Neural progenitor cell (in vitro differentiated cells): ENCODE results near the gene MAPRE3. TPM values are rescaled to one million over a fixed set of nuclear protein-coding genes. Genes with fewer than 3 reads are reported as not detected.
A peak's percentile ranks its signal among the peaks of the same experiment; 100 is the strongest.

Source experiments
- DNase-seq: peaks from one replicate; pipeline ENCODE4 v3.0.0-alpha.2; 2016; ENCODE audit warnings: low spot score
- H2AFZ ChIP-seq: fragments of 200-600 bp; sonication (generic); replicated peaks from 2 replicates; pipeline ENCODE4 v1.6.1; 2016; ENCODE audit warnings: antibody characterized with exemption
- H3F3A ChIP-seq: fragments of 200-600 bp; sonication (generic); 2 replicates; pipeline ENCODE4 v1.6.1; 2016; ENCODE audit warnings: antibody characterized with exemption, low read depth
- H3K27ac ChIP-seq: fragments of 200-600 bp; sonication (generic); 2 replicates; pipeline ENCODE4 v1.5.1; 2016; ENCODE audit warnings: mild to moderate bottlenecking
- H3K27me3 ChIP-seq: fragments of 200-600 bp; sonication (generic); 2 replicates; pipeline ENCODE4 v1.6.1; 2016; ENCODE audit warnings: mild to moderate bottlenecking, moderate library complexity
- H3K36me3 ChIP-seq: fragments of 200-600 bp; sonication (generic); 2 replicates; pipeline ENCODE4 v1.5.1; 2016
- H3K4me1 ChIP-seq: fragments of 200-600 bp; sonication (generic); 2 replicates; pipeline ENCODE4 v1.6.1; 2016; ENCODE audit warnings: mixed run types
- H3K4me2 ChIP-seq: fragments of 200-600 bp; sonication (generic); 2 replicates; pipeline ENCODE4 v1.6.1; 2016
- H3K4me3 ChIP-seq: fragments of 200-600 bp; sonication (generic); 2 replicates; pipeline ENCODE4 v1.5.1; 2016
- H3K79me2 ChIP-seq: fragments of 200-600 bp; sonication (generic); 2 replicates; pipeline ENCODE4 v1.6.1; 2016; ENCODE audit warnings: low read depth
- H3K9ac ChIP-seq: fragments of 200-600 bp; sonication (generic); 2 replicates; pipeline ENCODE4 v1.6.1; 2016
- H3K9me3 ChIP-seq: fragments of 200-600 bp; sonication (generic); 2 replicates; pipeline ENCODE4 v1.5.1; 2016; ENCODE audit warnings: low read depth
- H4K20me1 ChIP-seq: fragments of 200-600 bp; sonication (generic); 2 replicates; pipeline ENCODE4 v1.6.1; 2016; ENCODE audit warnings: low read depth
- H3K27ac Mint-ChIP-seq: 3 replicates; pipeline ENCODE4 v1.8.0; 2021; ENCODE audit warnings: mixed read lengths
- H3K27me3 Mint-ChIP-seq: 2 replicates; pipeline ENCODE4 v1.8.0; 2022; ENCODE audit warnings: low read depth, mild to moderate bottlenecking, inconsistent platforms, moderate library complexity, mixed read lengths; ENCODE audit not compliant: insufficient read depth
- H3K36me3 Mint-ChIP-seq: 3 replicates; pipeline ENCODE4 v1.8.0; 2021; ENCODE audit warnings: mixed read lengths
- H3K4me1 Mint-ChIP-seq: 3 replicates; pipeline ENCODE4 v1.8.0; 2021; ENCODE audit warnings: mixed read lengths
- H3K4me3 Mint-ChIP-seq: 3 replicates; pipeline ENCODE4 v1.8.0; 2021; ENCODE audit warnings: mild to moderate bottlenecking, moderate library complexity, mixed read lengths
- H3K9me3 Mint-ChIP-seq: 3 replicates; pipeline ENCODE4 v1.8.0; 2020; ENCODE audit warnings: mixed read lengths
- CTCF ChIP-seq: fragments of 200-600 bp; sonication (generic); IDR thresholded peaks from 2 replicates; pipeline ENCODE4 v1.5.1; 2017; ENCODE audit warnings: antibody characterized with exemption, mild to moderate bottlenecking
- EZH2 ChIP-seq: fragments of 200-600 bp; sonication (generic); IDR thresholded peaks from 2 replicates; pipeline ENCODE4 v1.6.1; 2017; ENCODE audit warnings: antibody characterized with exemption, mild to moderate bottlenecking, moderate library complexity
- EZH2phosphoT487 ChIP-seq: fragments of 200-600 bp; sonication (generic); IDR thresholded peaks from 2 replicates; pipeline ENCODE4 v1.6.1; 2017; ENCODE audit warnings: antibody characterized with exemption
- total RNA-seq: library from RNA; depleted of rRNA; stranded (reverse); fragments of >200 nt; gene quantifications from 2 replicates; pipeline ENCODE4 v1.2.3, GENCODE V29; 2015; ENCODE audit warnings: low replicate concordance

The MAPRE3 gene
- total RNA-seq, 1 donor from 2014 or later: 3.1 TPM

GRCh38 chr2:26924731-26925099, 45.7 kb upstream of the MAPRE3 start:
- Mint-ChIP-seq H3K27me3 (peaks cover 2% of the 10 kb centered on the region), H3K4me1 (peaks cover 67% of the 10 kb centered on the region), H3K27ac (peak overlapping the region; percentile 69), H3K4me3 (no peak overlapping the region), H3K9me3 (no peaks in the 10 kb centered on the region), H3K36me3 (peaks cover 20% of the 10 kb centered on the region)
- Histone ChIP-seq H3K4me2 (no peak overlapping the region), H3K4me3 (no peak overlapping the region), H3K27ac (no peak overlapping the region), H2AFZ (no peak overlapping the region), H3K36me3 (no peaks in the 10 kb centered on the region), H3K27me3 (no peaks in the 10 kb centered on the region), H3K9me3 (no peaks in the 10 kb centered on the region), H4K20me1 (peaks cover 96% of the 10 kb centered on the region), H3K4me1 (peaks cover 27% of the 10 kb centered on the region), H3F3A (peaks cover 24% of the 10 kb centered on the region), H3K79me2 (peaks cover 21% of the 10 kb centered on the region), H3K9ac (no peak overlapping the region)
- no peak for TF ChIP-seq EZH2
- TF ChIP-seq EZH2phosphoT487: no peak
- no peak for TF ChIP-seq CTCF
- DNase-seq: no peak

GRCh38 chr2:26925100-26925791, 45.2 kb upstream of the MAPRE3 start:
- Mint-ChIP-seq H3K27me3 (peaks cover 2% of the 10 kb centered on the region), H3K4me3 (peak overlapping the region; percentile 9), H3K36me3 (peaks cover 25% of the 10 kb centered on the region), H3K4me1 (peaks cover 72% of the 10 kb centered on the region), H3K27ac (peak overlapping the region; percentile 54), H3K9me3 (no peaks in the 10 kb centered on the region)
- Histone ChIP-seq H3K9me3 (no peaks in the 10 kb centered on the region), H3K27me3 (no peaks in the 10 kb centered on the region), H3K4me3 (no peak overlapping the region), H3F3A (peaks cover 24% of the 10 kb centered on the region), H3K27ac (no peak overlapping the region), H3K4me2 (peak overlapping the region; percentile 59), H2AFZ (no peak overlapping the region), H3K9ac (no peak overlapping the region), H4K20me1 (peaks cover 93% of the 10 kb centered on the region), H3K4me1 (peaks cover 27% of the 10 kb centered on the region), H3K79me2 (peaks cover 18% of the 10 kb centered on the region), H3K36me3 (no peaks in the 10 kb centered on the region)
- DNase-seq: peak; percentile 69
- no peak for TF ChIP-seq EZH2phosphoT487
- TF ChIP-seq EZH2: no peak
- no peak for TF ChIP-seq CTCF

GRCh38 chr2:26927221-26927620, 43.2 kb upstream of the MAPRE3 start:
- no peaks in the 10 kb centered on the region for H3K9me3 ChIP-seq
- no peaks in the 10 kb centered on the region for H3K36me3 ChIP-seq
- no peak overlapping the region for H3K4me2 ChIP-seq
- Mint-ChIP-seq H3K4me3 (no peak overlapping the region), H3K27ac (no peak overlapping the region), H3K4me1 (peaks cover 60% of the 10 kb centered on the region), H3K36me3 (peaks cover 26% of the 10 kb centered on the region), H3K9me3 (no peaks in the 10 kb centered on the region), H3K27me3 (no peaks in the 10 kb centered on the region)
- no peak for TF ChIP-seq EZH2phosphoT487
- TF ChIP-seq EZH2: no peak
- TF ChIP-seq CTCF: no peak
- no peak overlapping the region for H3K4me3 ChIP-seq
- H3K9ac ChIP-seq: no peak overlapping the region
- H3K79me2 ChIP-seq: peaks cover 6% of the 10 kb centered on the region
- DNase-seq: no peak
- no peak overlapping the region for H3K27ac ChIP-seq
- peaks cover 10% of the 10 kb centered on the region for H3F3A ChIP-seq
- H4K20me1 ChIP-seq: peaks cover 75% of the 10 kb centered on the region
- no peak overlapping the region for H2AFZ ChIP-seq
- peaks cover 23% of the 10 kb centered on the region for H3K4me1 ChIP-seq
- H3K27me3 ChIP-seq: no peaks in the 10 kb centered on the region
